SK-N-SH (cell line): Measurements from ENCODE around the gene PSD2. TPM values are rescaled to one million over a fixed set of nuclear protein-coding genes. Genes with fewer than 3 reads are reported as not detected.

Source experiments
- CTCF ChIA-PET: fragments of 300-600, 350-600 bp; formaldehyde crosslinking; extraction: SDS; loops from one replicate; lab custom pipeline; 2021; lab: Yijun Ruan, JAX
- POLR2A ChIA-PET: fragments of 350-600 bp; sonication (Branson Sonifier 250); formaldehyde crosslinking; extraction: SDS; loops from one replicate; lab custom pipeline; 2020; ENCODE audit warnings: antibody characterized with exemption, inconsistent platforms; lab: Yijun Ruan, JAX
- DNase-seq: peaks from one replicate; pipeline ENCODE4 v3.0.0; 2012
- H2AFZ ChIP-seq: fragments of 200-600 bp; sonication (generic); 2 replicates; pipeline ENCODE4 v1.8.1; 2016; ENCODE audit warnings: antibody characterized with exemption, mild to moderate bottlenecking, low read depth
- H3F3A ChIP-seq: fragments of 200-600 bp; sonication (generic); replicated peaks from 2 replicates; pipeline ENCODE3; 2016; ENCODE audit warnings: antibody characterized with exemption, mild to moderate bottlenecking; ENCODE audit not compliant: insufficient read depth
- H3K27ac ChIP-seq, 2 experiments: fragments of 200-500 bp in 1 of 2; fragments of 200-600 bp in 1 of 2; sonication (Bioruptor generic) in 1 of 2; sonication (generic), shearing (Covaris generic) in 1 of 2; 2 replicates each; pipeline versions ENCODE4 v1.5.1 to v1.6.1; 2014 to 2016; ENCODE audit warnings: low read depth in 2 of 2, inconsistent platforms in 1 of 2, low read length in 1 of 2, mild to moderate bottlenecking in 1 of 2, mixed read lengths in 1 of 2
- H3K27me3 ChIP-seq: fragments of 200-600 bp; sonication (generic), shearing (Covaris generic); 2 replicates; pipeline ENCODE4 v1.6.1; 2016; ENCODE audit warnings: mixed run types; ENCODE audit not compliant: insufficient read depth
- H3K36me3 ChIP-seq, 2 experiments: fragments of 200-500 bp in 1 of 2; fragments of 200-600 bp in 1 of 2; sonication (Bioruptor generic) in 1 of 2; sonication (generic) in 1 of 2; replicated peaks in 1 of 2; 2 replicates each; pipeline versions ENCODE3 to v1.5.1; 2014 to 2016; ENCODE audit warnings: low read length in 1 of 2, mild to moderate bottlenecking in 1 of 2; ENCODE audit not compliant: insufficient read depth in 2 of 2, control insufficient read depth in 1 of 2
- H3K4me1 ChIP-seq, 2 experiments: fragments of 200-500 bp in 1 of 2; fragments of 200-600 bp in 1 of 2; sonication (Bioruptor generic) in 1 of 2; sonication (generic), shearing (Covaris generic) in 1 of 2; 2 replicates each; pipeline versions ENCODE4 v1.5.1 to v1.6.1; 2014 to 2016; ENCODE audit warnings: low read depth in 1 of 2, low read length in 1 of 2, mixed run types in 1 of 2; ENCODE audit not compliant: insufficient read depth in 2 of 2, control insufficient read depth in 1 of 2
- H3K4me2 ChIP-seq: fragments of 200-600 bp; sonication (generic), shearing (Covaris generic); 2 replicates; pipeline ENCODE4 v1.6.1; 2017; ENCODE audit warnings: mixed run types
- H3K4me3 ChIP-seq, 2 experiments: fragments of 200-500 bp in 1 of 2; fragments of 200-600 bp in 1 of 2; sonication (Bioruptor generic) in 1 of 2; sonication (generic), shearing (Covaris generic) in 1 of 2; 2 replicates each; pipeline versions ENCODE4 v1.5.1 to v1.8.1; 2014 to 2016; ENCODE audit warnings: low read depth in 2 of 2, inconsistent platforms in 1 of 2, low read length in 1 of 2, mild to moderate bottlenecking in 1 of 2, mixed read lengths in 1 of 2, moderate library complexity in 1 of 2
- H3K79me2 ChIP-seq: fragments of 200-600 bp; sonication (generic); 2 replicates; pipeline ENCODE4 v1.8.1; 2017; ENCODE audit warnings: mild to moderate bottlenecking; ENCODE audit not compliant: insufficient read depth
- H3K9ac ChIP-seq: fragments of 200-600 bp; sonication (generic); 2 replicates; pipeline ENCODE4 v1.6.1; 2017; ENCODE audit warnings: mixed run types
- H3K9me2 ChIP-seq: fragments of 200-600 bp; sonication (generic); 2 replicates; pipeline ENCODE4 v1.6.1; 2017; ENCODE audit warnings: mixed run types
- H3K9me3 ChIP-seq: fragments of 200-600 bp; sonication (generic); 2 replicates; pipeline ENCODE4 v1.6.1; 2017; ENCODE audit warnings: mixed run types, mild to moderate bottlenecking, moderate library complexity
- H4K20me1 ChIP-seq: fragments of 200-600 bp; sonication (generic); 2 replicates; pipeline ENCODE4 v1.6.1; 2017; ENCODE audit warnings: mild to moderate bottlenecking, mixed run types; ENCODE audit not compliant: insufficient read depth
- EP300 ChIP-seq, 2 experiments: IDR thresholded peaks; 2 replicates each; pipeline versions ENCODE4 v1.4.0 to v1.6.1; 2012; ENCODE audit warnings: borderline replicate concordance in 1 of 2, low read depth in 1 of 2, low read length in 1 of 2
- FOSL2 ChIP-seq: IDR thresholded peaks from 2 replicates; pipeline ENCODE4 v1.4.0; 2012; ENCODE audit warnings: low read depth, mild to moderate bottlenecking, moderate library complexity, borderline replicate concordance
- GABPA ChIP-seq: IDR thresholded peaks from 2 replicates; pipeline ENCODE4 v1.4.0; 2012; ENCODE audit warnings: low read depth, mild to moderate bottlenecking
- GATA2 ChIP-seq: sonication (generic); formaldehyde crosslinking; IDR thresholded peaks from 2 replicates; pipeline ENCODE4 v1.5.0; 2020; ENCODE audit warnings: mild to moderate bottlenecking, missing genetic modification reagents
- JUND ChIP-seq: IDR thresholded peaks from 2 replicates; pipeline ENCODE4 v1.4.0; 2012
- MXI1 ChIP-seq: IDR thresholded peaks from 2 replicates; pipeline ENCODE4 v1.6.1; 2012; ENCODE audit warnings: mild to moderate bottlenecking, low read depth, low read length, improper control_type of control experiment
- POLR2AphosphoS5 ChIP-seq: IDR thresholded peaks from 2 replicates; pipeline ENCODE4 v1.6.1; 2012; ENCODE audit warnings: low read depth, low read length
- RCOR1 ChIP-seq: fragments of 150-350 bp; IDR thresholded peaks from 2 replicates; pipeline ENCODE4 v1.6.1; 2017; ENCODE audit warnings: antibody characterized with exemption, low read length
- TAF1 ChIP-seq: IDR thresholded peaks from 2 replicates; pipeline ENCODE4 v1.6.1; 2012; ENCODE audit warnings: low read depth, mild to moderate bottlenecking, low read length, moderate library complexity, borderline replicate concordance
- TCF12 ChIP-seq: IDR thresholded peaks from 2 replicates; pipeline ENCODE4 v1.4.0; 2012
- TEAD4 ChIP-seq: IDR thresholded peaks from 2 replicates; pipeline ENCODE4 v1.4.0; 2012; ENCODE audit warnings: mild to moderate bottlenecking, borderline replicate concordance; ENCODE audit not compliant: insufficient read depth
- USF2 ChIP-seq: fragments of 150-350 bp; IDR thresholded peaks from 2 replicates; pipeline ENCODE4 v1.6.1; 2017; ENCODE audit warnings: antibody characterized with exemption, low read length, low read depth, borderline replicate concordance
- YY1 ChIP-seq: IDR thresholded peaks from 2 replicates; pipeline ENCODE4 v1.4.0; 2012; ENCODE audit warnings: low read depth, mild to moderate bottlenecking
- WGBS: methylation state at CpG from one replicate; pipeline ENCODE4 v1.1.6; 2017; ENCODE audit warnings: low lambda C conversion rate; 5-methylcytosine and 5-hydroxymethylcytosine counted together
- polyA plus RNA-seq, 3 experiments: library from polyadenylated mRNA; depleted of rRNA; stranded (reverse); fragments of >200 nt; gene quantifications; 2 replicates each; pipeline ENCODE4 v1.2.3, GENCODE V29; 2012
- TF ChIP-seq, protein P1 (sequence below): IDR thresholded peaks from 2 replicates; pipeline ENCODE4; 2012
- TF ChIP-seq, protein P2 (sequence below): fragments of 150-350 bp; IDR thresholded peaks from 2 replicates; pipeline ENCODE4 v1.6.1; 2016; ENCODE audit warnings: mild to moderate bottlenecking, low read depth, low read length

PSD2 gene
- polyA plus RNA-seq, 1 of the 3 experiments (the other 2 are of a cell fraction), result 0.15 TPM

- 57% methylated on average over 2 of the region's 2 CpGs for WGBS
- H3K9ac ChIP-seq, result no peak overlapping the region
- no peaks in the 10 kb centered on the region for H3K9me2 ChIP-seq
- H3K4me2 ChIP-seq, result no peak overlapping the region
- no peaks in the 10 kb centered on the region for H3F3A ChIP-seq
- no peak overlapping the region for H2AFZ ChIP-seq
- TF ChIP-seq, protein P1, sequence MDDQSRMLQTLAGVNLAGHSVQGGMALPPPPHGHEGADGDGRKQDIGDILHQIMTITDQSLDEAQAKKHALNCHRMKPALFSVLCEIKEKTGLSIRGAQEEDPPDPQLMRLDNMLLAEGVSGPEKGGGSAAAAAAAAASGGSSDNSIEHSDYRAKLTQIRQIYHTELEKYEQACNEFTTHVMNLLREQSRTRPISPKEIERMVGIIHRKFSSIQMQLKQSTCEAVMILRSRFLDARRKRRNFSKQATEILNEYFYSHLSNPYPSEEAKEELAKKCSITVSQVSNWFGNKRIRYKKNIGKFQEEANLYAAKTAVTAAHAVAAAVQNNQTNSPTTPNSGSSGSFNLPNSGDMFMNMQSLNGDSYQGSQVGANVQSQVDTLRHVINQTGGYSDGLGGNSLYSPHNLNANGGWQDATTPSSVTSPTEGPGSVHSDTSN, result no peak
- TF ChIP-seq GABPA (no peak), MXI1 (no peak), GATA2 (CRISPR knock-in tag) (no peak), TAF1 (no peak)
- TF ChIP-seq, all 33 proteins: peak for 0
- peaks cover 0 to 4% of the 10 kb centered on the region in 2 experiments; a peak in 1 of 4 replicates for H3K4me1 ChIP-seq
- no peaks in the 10 kb centered on the region for H3K9me3 ChIP-seq
- ChIA-PET POLR2A (no interaction called here), CTCF (interaction anchor here (1.1 to 5.7 kb wide), 3 partner anchors 11 to 170 kb away, joined by 3 to 66 read pairs (median 36); no protein-coding TSS in a partner anchor)
- H3K36me3 ChIP-seq, result no peaks in the 10 kb centered on the region
- no peaks in the 10 kb centered on the region for H4K20me1 ChIP-seq
- H3K79me2 ChIP-seq, result no peaks in the 10 kb centered on the region
- no peak overlapping the region for H3K27ac ChIP-seq
- no peak for DNase-seq
- H3K27me3 ChIP-seq, result peaks cover 76% of the 10 kb centered on the region
- no peak overlapping the region for H3K4me3 ChIP-seq
Observed at GRCh38 chr5:139798883-139799282, 3.3 kb downstream of the PSD2 start.

- CTCF ChIA-PET, result interaction anchor here (0.6 to 5.7 kb wide), 7 partner anchors 11 to 172 kb away, joined by 3 to 66 read pairs (median 3); no protein-coding TSS in a partner anchor
- POLR2A ChIA-PET, result no interaction called here
- Histone ChIP-seq H3K4me2 (no peak overlapping the region), H3K79me2 (no peaks in the 10 kb centered on the region), H3K4me3 (no peak overlapping the region), H3K27me3 (peaks cover 73% of the 10 kb centered on the region), H3K27ac (no peak overlapping the region), H3K9ac (no peak overlapping the region), H3F3A (no peaks in the 10 kb centered on the region), H3K9me3 (no peaks in the 10 kb centered on the region), H3K9me2 (no peaks in the 10 kb centered on the region), H3K4me1 (peaks cover 0 to 4% of the 10 kb centered on the region in 2 experiments; a peak in 1 of 4 replicates)
- no peak for DNase-seq
- TF ChIP-seq TAF1, result no peak
- no peak for TF ChIP-seq EP300 (IDR thresholded peaks at IDR 0.05; ENCODE audit: borderline replicate concordance in 1 of 2, low read depth in 1 of 2, low read length in 1 of 2)
- TF ChIP-seq FOSL2, result no peak
- TF ChIP-seq, all 33 proteins: peak for 0
- no peak overlapping the region for H2AFZ ChIP-seq
- no peaks in the 10 kb centered on the region for H3K36me3 ChIP-seq
- no peaks in the 10 kb centered on the region for H4K20me1 ChIP-seq
Observed at GRCh38 chr5:139799359-139799758, 3.8 kb downstream of the PSD2 start.

GRCh38 chr5:139803978-139804377 lies 8.4 kb downstream of the PSD2 start:
- H3K4me2 ChIP-seq, result no peak overlapping the region
- peaks cover 34% of the 10 kb centered on the region for H3K27me3 ChIP-seq
- H3K36me3 ChIP-seq, result no peaks in the 10 kb centered on the region
- no peak overlapping the region for H3K9ac ChIP-seq
- H3K9me2 ChIP-seq, result no peaks in the 10 kb centered on the region
- CTCF ChIA-PET, result interaction anchor here (2.6 to 6.4 kb wide), 2 partner anchors 16 to 164 kb away, joined by 14 to 34 read pairs; no protein-coding TSS in a partner anchor
- H3F3A ChIP-seq, result no peaks in the 10 kb centered on the region
- 46% methylated on average over 2 of the region's 2 CpGs for WGBS
- no peak overlapping the region for H2AFZ ChIP-seq
- H4K20me1 ChIP-seq, result no peaks in the 10 kb centered on the region
- no peaks in the 10 kb centered on the region for H3K4me1 ChIP-seq
- DNase-seq, result no peak
- POLR2A ChIA-PET, result no interaction called here
- no peak overlapping the region for H3K4me3 ChIP-seq
- no peaks in the 10 kb centered on the region for H3K9me3 ChIP-seq
- no peaks in the 10 kb centered on the region for H3K79me2 ChIP-seq
- H3K27ac ChIP-seq, result no peak overlapping the region
- TF ChIP-seq POLR2AphosphoS5 (no peak), GATA2 (CRISPR knock-in tag) (no peak), TCF12 (no peak), GABPA (no peak), FOSL2 (no peak), MXI1 (no peak), TAF1 (no peak), RCOR1 (no peak), JUND (no peak), YY1 (no peak), TEAD4 (no peak), USF2 (no peak), EP300 (IDR thresholded peaks at IDR 0.05; ENCODE audit: borderline replicate concordance in 1 of 2, low read depth in 1 of 2, low read length in 1 of 2) (no peak)
- TF ChIP-seq, protein P2, sequence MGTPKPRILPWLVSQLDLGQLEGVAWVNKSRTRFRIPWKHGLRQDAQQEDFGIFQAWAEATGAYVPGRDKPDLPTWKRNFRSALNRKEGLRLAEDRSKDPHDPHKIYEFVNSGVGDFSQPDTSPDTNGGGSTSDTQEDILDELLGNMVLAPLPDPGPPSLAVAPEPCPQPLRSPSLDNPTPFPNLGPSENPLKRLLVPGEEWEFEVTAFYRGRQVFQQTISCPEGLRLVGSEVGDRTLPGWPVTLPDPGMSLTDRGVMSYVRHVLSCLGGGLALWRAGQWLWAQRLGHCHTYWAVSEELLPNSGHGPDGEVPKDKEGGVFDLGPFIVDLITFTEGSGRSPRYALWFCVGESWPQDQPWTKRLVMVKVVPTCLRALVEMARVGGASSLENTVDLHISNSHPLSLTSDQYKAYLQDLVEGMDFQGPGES, result no peak
- TF ChIP-seq, protein P1, result no peak
